ENCODE data around the gene BAD. TPM values are rescaled to one million over a fixed set of nuclear protein-coding genes. Genes with fewer than 3 reads are reported as not detected.

The BAD gene
- total and polyA plus RNA-seq, 10 of the 15 experiments (the other 5 are each of a cell fraction or from before 2014, with no cell fraction given): 1.5 to 67.2 (median 39.6) TPM

DNA sequence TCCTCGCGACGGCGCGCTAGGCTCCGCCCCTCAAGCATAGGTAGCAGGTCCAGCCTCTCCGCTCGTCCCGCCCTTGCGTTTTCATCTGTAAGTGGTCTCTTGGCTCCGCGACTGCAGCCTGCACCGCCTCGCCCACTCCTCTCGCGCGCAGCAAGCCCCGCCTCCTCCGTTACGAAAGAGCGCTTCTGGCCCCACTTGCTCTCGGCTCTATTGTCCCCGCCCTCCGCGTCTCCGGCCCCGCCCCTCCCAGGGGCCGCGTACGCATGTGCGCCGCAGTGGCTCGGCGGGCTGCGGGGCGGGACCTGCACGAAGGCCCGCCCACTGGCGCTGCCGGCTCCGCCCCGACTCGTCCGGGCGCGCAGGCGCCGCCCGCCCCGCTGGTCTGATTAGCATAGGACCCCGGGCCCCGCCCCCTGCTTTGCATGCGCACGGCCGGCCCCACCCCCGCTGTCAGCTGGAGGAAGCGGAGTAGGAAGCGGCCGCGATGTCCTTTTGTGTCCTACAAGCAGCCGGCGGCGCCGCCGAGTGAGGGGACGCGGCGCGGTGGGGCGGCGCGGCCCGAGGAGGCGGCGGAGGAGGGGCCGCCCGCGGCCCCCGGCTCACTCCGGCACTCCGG lies 20.7 kb upstream of the BAD start, which contains the start of gene ESRRA (continued):
- TF ChIP-seq, protein P1, sequence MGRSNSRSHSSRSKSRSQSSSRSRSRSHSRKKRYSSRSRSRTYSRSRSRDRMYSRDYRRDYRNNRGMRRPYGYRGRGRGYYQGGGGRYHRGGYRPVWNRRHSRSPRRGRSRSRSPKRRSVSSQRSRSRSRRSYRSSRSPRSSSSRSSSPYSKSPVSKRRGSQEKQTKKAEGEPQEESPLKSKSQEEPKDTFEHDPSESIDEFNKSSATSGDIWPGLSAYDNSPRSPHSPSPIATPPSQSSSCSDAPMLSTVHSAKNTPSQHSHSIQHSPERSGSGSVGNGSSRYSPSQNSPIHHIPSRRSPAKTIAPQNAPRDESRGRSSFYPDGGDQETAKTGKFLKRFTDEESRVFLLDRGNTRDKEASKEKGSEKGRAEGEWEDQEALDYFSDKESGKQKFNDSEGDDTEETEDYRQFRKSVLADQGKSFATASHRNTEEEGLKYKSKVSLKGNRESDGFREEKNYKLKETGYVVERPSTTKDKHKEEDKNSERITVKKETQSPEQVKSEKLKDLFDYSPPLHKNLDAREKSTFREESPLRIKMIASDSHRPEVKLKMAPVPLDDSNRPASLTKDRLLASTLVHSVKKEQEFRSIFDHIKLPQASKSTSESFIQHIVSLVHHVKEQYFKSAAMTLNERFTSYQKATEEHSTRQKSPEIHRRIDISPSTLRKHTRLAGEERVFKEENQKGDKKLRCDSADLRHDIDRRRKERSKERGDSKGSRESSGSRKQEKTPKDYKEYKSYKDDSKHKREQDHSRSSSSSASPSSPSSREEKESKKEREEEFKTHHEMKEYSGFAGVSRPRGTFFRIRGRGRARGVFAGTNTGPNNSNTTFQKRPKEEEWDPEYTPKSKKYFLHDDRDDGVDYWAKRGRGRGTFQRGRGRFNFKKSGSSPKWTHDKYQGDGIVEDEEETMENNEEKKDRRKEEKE (IDR thresholded peaks at IDR 0.05): no peak
- TF ChIP-seq JUNB (IDR thresholded peaks at IDR 0.05) (no peak), ATF7 (IDR thresholded peaks at IDR 0.05; ENCODE audit: low read depth) (no peak), GATAD2B (conservative IDR thresholded peaks at IDR 0.05; ENCODE audit: low read depth) (no peak; the same call in 1 of the 2 replicates), RUNX3 (IDR thresholded peaks at IDR 0.05; ENCODE audit: low read length) (no peak), NFIC (IDR thresholded peaks at IDR 0.05; ENCODE audit: low read depth, low read length) (no peak), RAD51 (IDR thresholded peaks at IDR 0.05) (no peak), STAT3 (IDR thresholded peaks at IDR 0.05; ENCODE audit: low read depth, low read length) (no peak), CBX3 (IDR thresholded peaks at IDR 0.05; ENCODE audit: borderline replicate concordance, low read depth) (no peak), ZZZ3 (IDR thresholded peaks at IDR 0.05; ENCODE audit: control insufficient read depth, insufficient read length, low read depth) (no peak), EP300 (IDR thresholded peaks at IDR 0.05; ENCODE audit: borderline replicate concordance in 1 of 2, control insufficient read depth in 1 of 2, low read depth in 2 of 2, low read length in 2 of 2) (no peak), ETV6 (conservative IDR thresholded peaks at IDR 0.05 in 1 of 2, IDR thresholded peaks at IDR 0.05 in 1 of 2; ENCODE audit: borderline replicate concordance in 1 of 2, low read depth in 1 of 2) (no peak), KDM1A (IDR thresholded peaks at IDR 0.05; ENCODE audit: borderline replicate concordance) (no peak)
- TF ChIP-seq, protein P2, sequence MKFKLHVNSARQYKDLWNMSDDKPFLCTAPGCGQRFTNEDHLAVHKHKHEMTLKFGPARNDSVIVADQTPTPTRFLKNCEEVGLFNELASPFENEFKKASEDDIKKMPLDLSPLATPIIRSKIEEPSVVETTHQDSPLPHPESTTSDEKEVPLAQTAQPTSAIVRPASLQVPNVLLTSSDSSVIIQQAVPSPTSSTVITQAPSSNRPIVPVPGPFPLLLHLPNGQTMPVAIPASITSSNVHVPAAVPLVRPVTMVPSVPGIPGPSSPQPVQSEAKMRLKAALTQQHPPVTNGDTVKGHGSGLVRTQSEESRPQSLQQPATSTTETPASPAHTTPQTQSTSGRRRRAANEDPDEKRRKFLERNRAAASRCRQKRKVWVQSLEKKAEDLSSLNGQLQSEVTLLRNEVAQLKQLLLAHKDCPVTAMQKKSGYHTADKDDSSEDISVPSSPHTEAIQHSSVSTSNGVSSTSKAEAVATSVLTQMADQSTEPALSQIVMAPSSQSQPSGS (IDR thresholded peaks at IDR 0.05; ENCODE audit: low read length): no peak
- TF ChIP-seq, protein P3, sequence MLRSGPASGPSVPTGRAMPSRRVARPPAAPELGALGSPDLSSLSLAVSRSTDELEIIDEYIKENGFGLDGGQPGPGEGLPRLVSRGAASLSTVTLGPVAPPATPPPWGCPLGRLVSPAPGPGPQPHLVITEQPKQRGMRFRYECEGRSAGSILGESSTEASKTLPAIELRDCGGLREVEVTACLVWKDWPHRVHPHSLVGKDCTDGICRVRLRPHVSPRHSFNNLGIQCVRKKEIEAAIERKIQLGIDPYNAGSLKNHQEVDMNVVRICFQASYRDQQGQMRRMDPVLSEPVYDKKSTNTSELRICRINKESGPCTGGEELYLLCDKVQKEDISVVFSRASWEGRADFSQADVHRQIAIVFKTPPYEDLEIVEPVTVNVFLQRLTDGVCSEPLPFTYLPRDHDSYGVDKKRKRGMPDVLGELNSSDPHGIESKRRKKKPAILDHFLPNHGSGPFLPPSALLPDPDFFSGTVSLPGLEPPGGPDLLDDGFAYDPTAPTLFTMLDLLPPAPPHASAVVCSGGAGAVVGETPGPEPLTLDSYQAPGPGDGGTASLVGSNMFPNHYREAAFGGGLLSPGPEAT (IDR thresholded peaks at IDR 0.05; ENCODE audit: low read depth): no peak
- TF ChIP-seq, protein P4, sequence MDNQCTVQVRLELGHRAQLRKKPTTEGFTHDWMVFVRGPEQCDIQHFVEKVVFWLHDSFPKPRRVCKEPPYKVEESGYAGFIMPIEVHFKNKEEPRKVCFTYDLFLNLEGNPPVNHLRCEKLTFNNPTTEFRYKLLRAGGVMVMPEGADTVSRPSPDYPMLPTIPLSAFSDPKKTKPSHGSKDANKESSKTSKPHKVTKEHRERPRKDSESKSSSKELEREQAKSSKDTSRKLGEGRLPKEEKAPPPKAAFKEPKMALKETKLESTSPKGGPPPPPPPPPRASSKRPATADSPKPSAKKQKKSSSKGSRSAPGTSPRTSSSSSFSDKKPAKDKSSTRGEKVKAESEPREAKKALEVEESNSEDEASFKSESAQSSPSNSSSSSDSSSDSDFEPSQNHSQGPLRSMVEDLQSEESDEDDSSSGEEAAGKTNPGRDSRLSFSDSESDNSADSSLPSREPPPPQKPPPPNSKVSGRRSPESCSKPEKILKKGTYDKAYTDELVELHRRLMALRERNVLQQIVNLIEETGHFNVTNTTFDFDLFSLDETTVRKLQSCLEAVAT (IDR thresholded peaks at IDR 0.05): no peak
- TF ChIP-seq, protein P5, sequence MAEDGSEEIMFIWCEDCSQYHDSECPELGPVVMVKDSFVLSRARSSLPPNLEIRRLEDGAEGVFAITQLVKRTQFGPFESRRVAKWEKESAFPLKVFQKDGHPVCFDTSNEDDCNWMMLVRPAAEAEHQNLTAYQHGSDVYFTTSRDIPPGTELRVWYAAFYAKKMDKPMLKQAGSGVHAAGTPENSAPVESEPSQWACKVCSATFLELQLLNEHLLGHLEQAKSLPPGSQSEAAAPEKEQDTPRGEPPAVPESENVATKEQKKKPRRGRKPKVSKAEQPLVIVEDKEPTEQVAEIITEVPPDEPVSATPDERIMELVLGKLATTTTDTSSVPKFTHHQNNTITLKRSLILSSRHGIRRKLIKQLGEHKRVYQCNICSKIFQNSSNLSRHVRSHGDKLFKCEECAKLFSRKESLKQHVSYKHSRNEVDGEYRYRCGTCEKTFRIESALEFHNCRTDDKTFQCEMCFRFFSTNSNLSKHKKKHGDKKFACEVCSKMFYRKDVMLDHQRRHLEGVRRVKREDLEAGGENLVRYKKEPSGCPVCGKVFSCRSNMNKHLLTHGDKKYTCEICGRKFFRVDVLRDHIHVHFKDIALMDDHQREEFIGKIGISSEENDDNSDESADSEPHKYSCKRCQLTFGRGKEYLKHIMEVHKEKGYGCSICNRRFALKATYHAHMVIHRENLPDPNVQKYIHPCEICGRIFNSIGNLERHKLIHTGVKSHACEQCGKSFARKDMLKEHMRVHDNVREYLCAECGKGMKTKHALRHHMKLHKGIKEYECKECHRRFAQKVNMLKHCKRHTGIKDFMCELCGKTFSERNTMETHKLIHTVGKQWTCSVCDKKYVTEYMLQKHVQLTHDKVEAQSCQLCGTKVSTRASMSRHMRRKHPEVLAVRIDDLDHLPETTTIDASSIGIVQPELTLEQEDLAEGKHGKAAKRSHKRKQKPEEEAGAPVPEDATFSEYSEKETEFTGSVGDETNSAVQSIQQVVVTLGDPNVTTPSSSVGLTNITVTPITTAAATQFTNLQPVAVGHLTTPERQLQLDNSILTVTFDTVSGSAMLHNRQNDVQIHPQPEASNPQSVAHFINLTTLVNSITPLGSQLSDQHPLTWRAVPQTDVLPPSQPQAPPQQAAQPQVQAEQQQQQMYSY (CRISPR knock-in tag; IDR thresholded peaks at IDR 0.05): no peak
